CD4-positive, alpha-beta T cell treated with Interleukin-6 for 4 hours (primary cell): ENCODE data around the gene EIF2AK3.
"Not testable (repeated sequence)": the region's sequence is repeated elsewhere in the genome, so short reads cannot be mapped to it uniquely, and the experiment has no call there.

Experiments
- DNase-seq: peaks from one replicate; pipeline ENCODE4 v3.0.0-alpha.2; 2020; ENCODE audit warnings: mixed read lengths

Gene EIF2AK3

DNA sequence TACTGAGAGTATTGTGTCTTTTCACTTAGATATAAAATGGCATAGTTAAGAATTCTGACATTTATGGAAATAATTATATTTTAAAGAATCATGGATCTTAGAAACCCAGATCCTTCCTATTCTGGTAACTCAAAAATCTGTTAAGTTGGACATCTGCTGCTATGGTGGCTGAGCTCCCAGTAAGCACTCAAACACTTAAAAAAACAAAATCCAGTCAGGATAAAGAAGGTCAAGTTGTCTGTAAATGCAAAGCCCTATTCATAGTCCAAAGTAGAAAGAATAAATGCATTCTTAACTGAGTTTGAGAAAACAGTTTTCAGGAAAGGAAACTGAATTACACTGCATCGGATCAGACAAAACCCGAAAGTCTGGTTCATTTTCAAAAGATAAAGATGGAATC, 35.6 kb downstream of the EIF2AK3 start:
- no peak for DNase-seq

DNA sequence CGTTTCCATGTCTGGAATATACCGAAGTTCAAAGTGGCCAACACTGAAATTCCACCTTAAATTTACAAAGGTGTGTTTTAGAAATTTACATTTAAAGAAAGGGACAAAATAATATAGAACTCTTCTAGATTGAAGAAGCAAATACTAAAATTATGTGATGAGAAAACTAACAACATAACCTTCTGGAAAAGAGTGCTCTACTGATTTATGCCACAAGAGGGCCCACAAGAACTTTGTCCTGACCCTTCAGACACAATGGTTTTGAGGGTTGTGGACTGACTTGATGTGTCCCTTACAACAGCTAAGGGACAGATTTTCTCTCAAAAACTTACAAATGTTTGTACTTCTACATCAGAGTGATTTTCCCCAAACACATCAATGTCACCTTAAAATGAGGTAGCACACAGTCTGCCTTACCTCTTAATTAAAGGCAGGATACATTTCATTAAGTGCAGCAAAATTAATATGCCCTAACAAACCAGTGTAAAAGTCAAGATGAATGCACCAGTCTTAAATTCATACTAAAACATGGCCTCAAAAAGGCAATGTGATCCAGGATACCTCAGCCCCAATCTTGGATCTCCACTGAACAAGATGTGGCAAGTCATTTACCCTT, 36.2 kb downstream of the EIF2AK3 start:
- DNase-seq: peak; percentile 50

DNA sequence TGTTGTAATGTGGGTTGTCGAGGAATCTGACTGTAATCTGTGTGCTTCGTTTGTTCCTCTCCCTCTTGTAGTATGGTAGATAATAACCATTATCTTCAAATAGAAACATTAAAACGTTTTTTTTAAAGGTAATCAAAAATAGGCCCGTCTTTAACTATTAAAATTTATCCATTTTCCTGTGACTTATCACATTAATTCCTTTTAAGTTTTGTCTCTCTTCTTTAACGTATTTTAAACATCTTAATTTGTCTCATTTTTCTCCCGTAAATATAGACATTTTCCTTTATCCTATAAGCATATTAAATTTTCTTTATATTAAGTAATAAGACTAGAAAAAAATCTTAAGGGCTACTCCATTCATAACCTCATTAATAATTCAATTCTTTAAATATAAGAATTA, 41.3 kb downstream of the EIF2AK3 start:
- DNase-seq: no peak

DNA sequence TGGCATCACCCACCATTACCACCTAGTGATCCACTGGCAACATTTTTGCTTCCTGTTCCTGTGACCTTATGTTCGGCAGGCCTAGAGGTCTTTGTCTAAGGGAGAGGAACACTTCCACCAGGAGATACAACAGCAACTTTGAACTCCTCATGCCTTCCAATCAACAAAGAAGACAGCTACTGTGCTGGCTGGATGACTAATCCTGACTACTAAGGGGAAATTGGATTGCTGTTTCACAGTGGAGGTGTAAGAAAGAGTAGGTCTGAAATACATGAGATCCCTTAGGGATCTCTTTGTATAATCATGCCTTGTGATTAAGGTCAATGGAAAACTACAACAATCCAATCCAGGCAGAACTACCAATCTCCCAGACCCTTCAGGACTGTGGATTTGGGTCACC, 45.2 kb downstream of the EIF2AK3 start:
- DNase-seq: no peak

DNA sequence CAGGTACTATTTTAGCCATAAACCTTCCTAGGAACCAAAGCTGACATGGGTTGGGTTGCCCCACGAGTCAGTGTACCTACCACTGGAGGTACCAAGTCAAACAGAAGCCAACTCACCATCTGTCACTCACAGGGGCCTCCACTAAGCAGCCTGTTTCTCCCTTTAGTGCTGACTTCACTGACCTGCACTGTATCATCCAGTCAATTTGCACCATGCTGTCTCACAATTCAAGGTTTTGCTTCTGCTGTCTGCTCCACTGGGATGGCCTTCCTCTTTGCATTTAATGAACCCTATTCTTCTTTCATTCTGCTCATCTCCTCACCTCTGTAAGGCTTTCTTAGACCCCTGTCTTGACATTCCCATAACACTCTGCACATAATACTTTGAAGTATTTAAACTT, 47.2 kb downstream of the EIF2AK3 start:
- no peak for DNase-seq

DNA sequence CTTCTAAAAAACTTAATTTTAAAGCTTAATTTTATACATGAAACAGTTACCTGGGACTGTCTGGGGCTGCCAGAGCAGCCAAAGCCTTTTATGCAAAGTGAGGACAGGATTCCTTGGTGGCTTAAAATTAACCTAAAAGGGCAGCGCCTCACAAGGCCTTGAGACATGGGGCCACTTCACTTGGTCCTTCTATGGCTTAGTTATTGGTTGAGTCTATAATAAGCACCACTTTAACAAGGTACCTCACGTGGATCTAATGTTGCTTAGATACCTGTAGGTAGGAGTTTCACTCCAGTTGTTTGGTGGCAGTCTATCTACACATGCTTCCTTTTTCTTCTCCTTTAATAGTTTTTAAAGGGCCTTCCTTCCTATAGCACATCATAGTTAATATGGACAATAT, 51.6 kb downstream of the EIF2AK3 start:
- no peak for DNase-seq

DNA sequence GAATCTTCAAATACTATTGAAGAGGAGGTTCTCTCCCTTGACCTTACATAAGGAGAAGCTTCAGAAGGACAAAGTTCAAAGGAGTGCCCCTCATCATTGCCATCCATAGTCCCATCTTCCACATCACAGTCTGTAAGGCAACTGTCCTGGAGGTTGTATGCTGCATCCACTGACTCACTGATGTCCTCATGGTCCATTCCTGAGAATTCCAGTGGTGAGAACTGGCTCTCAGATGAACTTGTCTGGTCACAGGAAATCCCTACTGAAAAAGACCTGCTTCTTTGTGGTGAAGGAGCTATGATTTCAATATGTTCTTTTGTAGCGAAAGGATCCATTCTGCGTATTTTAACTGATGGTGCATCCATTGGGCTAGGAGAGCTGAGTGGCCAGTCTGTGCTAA, 52.2 kb downstream of the EIF2AK3 start:
- no peak for DNase-seq

DNA sequence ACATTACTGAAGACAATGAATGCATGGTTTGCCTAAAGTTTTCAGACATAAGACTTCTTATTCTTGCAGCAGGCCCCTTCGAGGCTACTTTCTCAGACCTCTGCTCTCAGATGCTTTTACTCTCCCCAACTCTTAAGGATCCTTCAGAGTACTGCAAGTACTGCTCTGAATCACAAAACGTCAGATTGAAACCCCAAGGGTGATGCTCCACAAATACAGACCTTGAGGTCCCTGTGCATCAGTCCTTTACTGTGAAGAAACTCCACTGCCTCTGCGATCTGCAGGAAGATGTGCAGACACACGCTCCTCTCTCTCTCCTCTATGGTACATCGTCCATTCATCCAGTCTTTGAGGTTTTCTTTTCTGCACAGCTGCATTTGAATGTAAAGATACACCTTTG, 52.8 kb downstream of the EIF2AK3 start:
- no peak for DNase-seq

DNA sequence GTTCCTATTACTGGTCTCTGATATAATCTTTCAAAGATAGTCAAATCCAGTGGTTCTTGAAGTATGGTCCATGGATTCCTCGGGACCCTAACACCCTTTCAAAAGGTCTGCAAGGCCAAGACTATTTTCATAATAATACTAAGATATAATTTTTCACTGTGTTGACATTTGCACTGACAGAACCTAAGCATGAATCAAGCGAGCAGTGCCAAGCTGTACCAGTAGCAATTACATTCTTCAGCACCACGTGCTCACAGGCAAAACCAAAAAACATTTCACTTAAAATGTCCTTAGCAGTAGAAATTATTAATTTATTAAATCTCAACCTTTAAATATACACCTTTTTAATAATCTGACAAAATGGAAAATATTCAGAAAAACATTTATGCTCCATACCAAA, 59.1 kb downstream of the EIF2AK3 start:
- no peak for DNase-seq

DNA sequence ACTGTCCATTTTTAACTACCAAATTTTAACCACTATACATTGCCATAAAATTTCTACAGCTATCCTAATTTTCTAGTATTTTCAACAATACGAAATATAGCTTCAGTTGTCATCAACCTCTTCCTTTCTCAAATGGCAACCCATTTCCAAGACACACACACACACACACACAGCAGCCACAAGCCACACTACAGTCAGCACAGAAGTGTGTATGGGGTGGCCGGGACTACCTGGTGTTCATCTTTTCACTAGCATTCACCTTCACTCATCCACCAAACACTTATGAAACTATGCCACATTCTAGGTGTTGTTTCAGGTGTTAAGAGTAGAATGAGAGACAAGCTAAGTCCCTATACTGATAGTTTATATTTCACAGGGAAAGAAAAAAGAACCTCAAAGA, 62.9 kb downstream of the EIF2AK3 start:
- no peak for DNase-seq

DNA sequence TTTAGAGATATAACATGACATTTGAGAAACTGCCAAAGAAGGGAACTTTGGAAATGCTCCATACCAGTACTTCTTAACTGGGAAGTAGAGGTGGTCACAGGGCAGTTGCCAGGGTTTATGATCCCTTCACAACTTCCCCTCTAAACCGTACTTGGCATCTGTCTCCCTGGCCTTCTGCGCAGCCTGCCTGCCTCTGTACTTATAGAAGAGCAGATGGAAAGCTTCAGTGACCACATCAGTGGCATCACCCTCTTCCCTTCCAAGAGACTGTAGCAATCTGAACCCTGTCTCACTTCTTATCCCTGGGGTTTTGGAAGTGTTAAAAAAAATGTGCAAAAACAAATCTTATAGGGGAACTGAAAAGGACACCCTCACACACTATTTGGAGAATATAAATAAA, 64.1 kb downstream of the EIF2AK3 start:
- no peak for DNase-seq

DNA sequence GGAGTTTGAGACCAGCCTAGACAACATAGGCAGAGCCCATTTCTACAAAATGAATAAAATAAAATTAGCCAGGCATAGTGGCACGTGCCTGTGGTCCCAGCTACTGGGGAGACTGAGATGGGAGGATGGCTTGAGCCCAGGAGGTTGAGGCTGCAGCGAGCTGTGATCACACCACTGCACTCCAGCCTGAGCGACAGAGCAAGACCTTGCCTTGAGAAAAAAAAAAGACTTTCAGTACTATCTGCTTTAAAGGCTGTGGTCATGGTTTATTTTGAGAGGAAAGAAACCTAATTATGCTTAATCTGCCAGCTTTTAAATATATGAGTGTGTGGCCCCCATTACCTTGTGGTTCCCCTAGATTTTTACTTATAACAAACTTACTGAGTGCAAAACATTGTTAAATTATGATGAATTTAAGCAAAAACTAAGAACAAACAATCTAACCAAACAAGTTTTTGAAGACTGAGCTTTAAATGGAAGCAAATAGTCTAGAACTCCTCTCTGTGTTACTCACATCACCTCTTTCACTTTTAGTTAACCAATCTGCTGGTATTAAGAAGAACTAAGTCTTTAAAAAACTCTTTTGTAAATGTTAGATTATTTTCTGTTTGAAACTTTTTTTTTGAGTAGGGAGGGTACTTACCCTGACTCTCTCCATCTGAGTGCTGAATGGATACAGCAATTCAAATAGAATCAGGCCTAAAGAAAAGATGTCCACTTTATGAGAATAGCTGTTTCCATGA, 65.4 kb downstream of the EIF2AK3 start:
- DNase-seq: no peak

DNA sequence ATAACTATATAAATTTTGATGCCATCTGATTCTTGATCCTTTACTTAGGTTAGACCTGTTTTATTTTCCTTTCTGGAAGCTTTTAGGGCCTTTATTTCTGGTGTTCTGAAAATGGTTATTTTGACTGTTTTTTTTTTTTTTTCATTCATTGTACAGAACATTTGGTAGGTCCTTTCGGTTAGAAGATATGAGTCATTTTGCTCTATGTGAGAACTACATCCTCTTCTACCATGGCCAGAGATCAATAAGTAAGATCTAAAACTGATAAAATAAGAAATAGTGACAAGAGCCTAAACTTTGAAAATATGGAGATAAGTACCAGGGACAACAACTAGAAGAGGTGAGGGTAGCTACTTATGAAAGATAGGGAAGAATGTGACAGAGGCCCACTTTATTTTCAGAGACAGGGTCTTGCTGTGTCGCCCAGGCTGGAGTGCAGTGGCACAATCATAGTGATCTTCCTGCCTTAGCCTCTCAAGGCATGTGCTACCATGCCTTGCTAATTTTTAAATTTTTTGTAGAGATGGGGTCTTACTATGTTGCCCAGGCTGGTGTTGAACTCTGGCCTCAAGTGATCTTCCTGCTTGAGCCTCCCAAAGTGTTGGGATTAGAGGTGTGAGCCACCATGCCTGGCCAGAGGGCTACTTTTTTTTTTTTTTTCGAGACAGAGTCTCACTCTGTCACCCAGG, 66.5 kb downstream of the EIF2AK3 start:
- DNase-seq: no peak

DNA sequence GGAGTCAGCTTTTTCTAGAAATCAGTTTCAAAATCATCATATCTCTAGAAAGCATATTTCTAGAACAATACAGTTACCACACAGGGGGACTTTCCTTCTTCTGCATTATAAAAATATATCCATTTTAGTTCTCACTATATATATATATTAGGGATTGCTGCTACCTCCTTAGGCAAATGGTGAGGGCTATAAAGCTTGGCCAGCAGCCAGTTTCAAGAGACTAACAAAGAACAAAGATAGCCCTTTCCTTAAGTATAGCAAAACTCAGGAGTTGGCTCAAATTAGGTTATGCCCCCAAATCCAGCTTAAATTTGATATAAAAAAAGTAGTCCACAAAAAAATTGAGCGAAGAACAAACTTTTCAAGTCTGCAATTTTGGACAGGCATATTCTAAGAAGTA, 70.0 kb downstream of the EIF2AK3 start:
- no peak for DNase-seq

DNA sequence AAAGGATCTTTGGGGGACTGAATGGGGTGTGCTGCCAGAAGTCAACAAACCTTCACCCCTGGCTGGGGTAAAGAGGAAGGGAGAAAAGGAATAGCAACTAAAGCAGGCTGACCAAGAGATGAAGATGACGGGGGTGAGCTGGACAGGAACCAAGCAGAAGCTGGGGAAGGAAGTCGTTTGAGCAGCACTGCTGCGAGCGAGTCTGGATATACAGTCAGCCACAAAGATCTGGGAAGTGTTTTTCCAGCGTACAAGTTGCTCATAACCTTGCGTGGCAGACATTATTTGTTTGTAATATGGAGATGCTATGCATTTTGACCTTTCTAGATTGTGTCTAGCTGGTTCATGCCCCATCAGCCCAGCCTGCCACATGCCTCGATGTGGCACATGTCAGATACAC, 71.2 kb downstream of the EIF2AK3 start:
- DNase-seq: no peak

DNA sequence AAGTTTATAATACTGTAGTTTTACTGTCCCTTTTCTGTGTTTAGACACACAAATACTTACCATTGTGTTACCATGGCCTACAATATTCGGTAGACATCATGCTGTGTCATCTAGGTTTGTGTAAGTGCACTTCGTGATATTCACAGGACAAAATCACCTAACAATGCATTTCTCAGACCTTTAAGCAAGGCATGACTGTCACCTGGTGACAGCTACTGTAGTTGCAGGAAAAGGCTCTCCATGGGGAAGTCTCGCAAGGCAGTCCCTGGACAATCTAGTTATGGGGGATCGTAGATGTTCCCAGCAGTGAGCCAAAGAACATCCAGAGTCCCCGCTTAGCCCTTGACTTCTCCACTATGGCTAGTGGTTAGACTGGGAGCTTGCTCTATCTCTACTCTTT, 73.1 kb downstream of the EIF2AK3 start:
- DNase-seq: no peak

DNA sequence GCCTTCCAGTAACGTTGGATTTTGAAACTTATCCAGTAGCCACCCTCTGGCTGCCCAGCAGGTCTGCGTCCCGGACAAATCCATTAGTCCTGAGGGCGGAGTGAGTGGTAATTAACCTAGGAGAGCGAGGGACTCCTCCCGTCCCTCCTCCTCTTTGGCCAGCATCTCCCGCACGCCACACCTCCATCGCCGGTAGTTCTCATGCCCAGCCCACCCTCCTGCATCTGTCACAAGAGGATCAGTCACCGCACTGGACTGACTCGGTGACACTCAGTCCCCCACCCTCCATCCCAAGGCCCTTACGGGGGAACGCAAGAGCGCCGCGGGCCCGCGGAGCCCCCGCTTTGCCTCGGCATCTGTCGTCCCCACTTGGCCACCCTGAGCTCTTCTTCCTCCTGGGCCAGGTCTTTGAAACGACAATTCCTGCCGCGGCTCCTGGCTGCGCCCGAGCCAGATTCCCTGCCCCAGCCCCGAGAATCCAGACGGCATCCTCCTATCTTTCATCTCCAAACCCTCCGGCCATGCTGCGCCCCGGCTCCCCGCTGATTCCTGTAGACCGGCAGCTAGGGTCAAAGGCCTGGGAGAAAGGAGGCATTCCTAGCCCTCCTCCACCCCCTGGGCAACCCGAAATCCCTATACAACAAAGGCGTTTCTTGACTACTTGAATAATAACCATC, 77.5 kb downstream of the EIF2AK3 start:
- DNase-seq: no peak

DNA sequence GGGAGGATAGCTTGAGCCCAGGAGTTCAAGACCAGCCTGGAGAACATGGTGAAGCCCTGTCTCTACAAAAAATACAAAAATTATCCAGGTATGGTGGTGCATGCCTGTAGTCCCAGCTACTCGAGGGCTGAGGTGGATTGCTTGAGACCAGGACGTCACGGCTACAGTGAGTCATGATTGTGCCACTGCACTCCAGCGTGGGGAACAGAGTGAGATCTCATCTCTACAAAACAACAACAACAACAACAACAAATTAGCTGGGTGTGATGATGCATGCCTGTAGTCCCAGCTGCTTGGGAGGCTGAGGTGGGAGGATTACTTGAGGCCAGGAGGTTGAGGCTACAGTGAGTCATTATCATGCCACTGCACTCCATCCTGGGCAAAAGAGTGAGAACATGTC, 81.0 kb downstream of the EIF2AK3 start:
- DNase-seq: not testable (repeated sequence)

DNA sequence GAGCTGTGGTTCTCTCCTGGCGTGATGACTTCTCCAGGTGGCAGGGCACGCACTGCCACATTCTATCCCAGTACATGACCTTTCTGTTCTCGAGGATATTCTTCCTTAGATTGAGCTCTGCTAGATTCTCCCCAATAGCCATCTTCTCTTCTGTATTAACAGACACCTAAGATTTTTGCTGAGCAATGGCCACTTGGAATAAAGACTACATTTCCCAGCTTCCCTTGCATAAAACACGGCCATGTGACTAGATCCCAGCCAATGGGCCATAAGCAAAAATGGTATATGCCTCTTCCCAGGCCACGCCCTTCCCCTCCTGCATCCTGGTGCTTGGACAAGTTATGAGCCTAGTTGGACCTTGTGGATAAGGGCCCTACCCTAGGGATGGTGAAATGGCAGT, 82.1 kb downstream of the EIF2AK3 start:
- DNase-seq: no peak

DNA sequence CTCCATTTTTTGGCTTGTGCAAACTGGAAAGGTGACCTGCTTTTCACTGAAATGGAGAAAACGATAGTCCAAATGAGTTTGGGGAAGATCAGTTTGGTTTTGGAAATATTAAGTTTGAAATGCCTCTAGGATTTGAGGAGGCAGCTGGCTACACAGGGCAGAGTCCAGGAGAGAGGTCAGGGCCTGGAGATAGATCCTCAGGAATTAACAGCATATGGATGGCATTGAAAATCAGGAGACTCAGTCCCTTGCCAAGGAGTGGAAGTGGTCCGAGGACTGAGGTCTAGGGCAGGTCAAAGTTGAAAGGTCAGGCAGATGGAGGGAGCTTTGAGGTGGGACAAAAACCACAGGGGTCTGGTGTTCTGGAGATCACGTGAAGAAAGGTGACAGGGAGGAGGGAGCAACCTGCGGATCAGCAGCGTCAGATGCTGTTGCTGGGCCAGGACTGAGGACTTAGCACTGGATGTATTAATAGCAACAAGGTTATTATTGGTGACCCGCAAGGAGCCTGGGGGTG, 83.7 kb downstream of the EIF2AK3 start:
- DNase-seq: no peak

DNA sequence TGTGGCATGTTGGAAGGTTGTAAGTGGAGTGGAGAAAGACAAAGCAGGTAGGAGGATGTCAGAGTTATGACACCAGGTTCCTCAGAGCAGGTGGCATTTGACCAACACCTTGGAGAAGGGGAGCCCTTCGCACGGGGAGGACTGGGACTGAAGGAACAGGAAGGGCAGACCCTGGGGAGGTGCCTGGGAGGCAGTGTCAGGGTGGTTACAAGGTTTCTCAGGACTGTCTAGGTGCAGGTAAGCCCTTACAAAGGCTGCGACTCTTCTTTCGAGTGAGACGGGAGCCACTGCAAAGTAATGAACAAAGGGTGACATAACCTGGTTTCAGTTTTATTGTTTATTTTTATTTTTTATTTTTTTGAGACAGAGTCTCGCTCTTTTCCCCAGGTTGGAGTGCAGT, 84.6 kb downstream of the EIF2AK3 start:
- no peak for DNase-seq

DNA sequence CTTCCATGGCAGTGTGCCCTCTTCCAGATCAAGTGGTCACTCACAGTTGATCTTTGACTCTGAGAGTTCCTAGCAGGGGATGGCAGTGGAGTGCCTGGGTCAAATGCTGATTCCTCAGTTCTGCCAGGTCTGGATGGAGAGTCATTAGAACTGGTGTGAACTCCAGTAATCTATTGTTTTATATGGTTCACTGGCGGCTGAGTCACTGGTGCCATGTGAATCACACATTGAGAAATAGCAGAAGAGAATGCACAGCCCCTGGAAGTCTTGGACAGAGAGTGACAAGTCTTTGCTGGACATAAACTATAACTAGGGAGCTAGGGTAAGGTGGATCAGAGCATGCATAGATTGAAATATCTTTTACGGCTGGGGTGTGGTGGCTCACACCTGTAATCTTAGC, 86.9 kb downstream of the EIF2AK3 start:
- no peak for DNase-seq

DNA sequence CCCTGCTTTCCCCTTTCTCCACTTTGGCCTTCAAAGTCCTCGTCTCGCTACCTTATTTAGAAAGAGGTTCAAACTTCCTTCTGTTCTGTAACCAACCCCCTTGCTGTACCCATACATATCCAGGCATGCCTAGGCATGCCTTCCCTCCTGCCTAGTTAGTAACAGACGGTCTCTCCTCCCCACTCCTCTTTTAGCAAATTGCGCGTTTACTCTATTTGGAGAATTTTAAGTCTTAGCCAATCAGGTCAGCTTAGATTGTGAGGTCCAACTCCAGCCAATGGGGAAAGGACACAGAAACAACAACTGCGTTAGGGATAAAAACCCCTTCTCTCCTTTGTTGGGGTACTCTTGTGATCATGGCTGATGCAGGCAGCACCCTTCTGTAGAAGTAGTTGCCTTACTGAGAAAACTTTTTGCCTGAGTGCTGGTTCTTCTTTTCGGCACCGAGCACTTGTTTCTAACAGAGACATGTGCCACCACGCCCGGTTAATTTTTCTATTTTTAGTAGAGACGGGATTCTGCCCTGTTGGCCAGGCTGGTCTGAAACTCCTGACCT, 88.8 kb downstream of the EIF2AK3 start:
- no peak for DNase-seq
